IPS DF 6.9 (cell line): ENCODE measurements around the gene MIAT.

Experiments used
- DNase-seq: peaks from one replicate; pipeline ENCODE4 v3.0.0-alpha.2; 2013; ENCODE audit warnings: low read depth, low spot score
- H3K27ac ChIP-seq: one replicate; pipeline ENCODE4 v1.5.1; 2013; ENCODE audit warnings: low read length, control low read depth
- H3K27me3 ChIP-seq: 2 replicates; pipeline ENCODE4 v1.6.1; 2013; ENCODE audit warnings: mild to moderate bottlenecking, low read length; ENCODE audit not compliant: control insufficient read depth, insufficient read depth
- H3K36me3 ChIP-seq: 2 replicates; pipeline ENCODE4 v1.6.1; 2013; ENCODE audit warnings: low read length; ENCODE audit not compliant: control insufficient read depth, insufficient read depth
- H3K4me1 ChIP-seq: 2 replicates; pipeline ENCODE4 v1.6.1; 2013; ENCODE audit warnings: low read length; ENCODE audit not compliant: control insufficient read depth, insufficient read depth
- H3K4me3 ChIP-seq: 2 replicates; pipeline ENCODE4 v1.5.1; 2013; ENCODE audit warnings: mild to moderate bottlenecking, low read length
- H3K9me3 ChIP-seq: 2 replicates; pipeline ENCODE4 v1.6.1; 2013; ENCODE audit warnings: low read length, inconsistent platforms; ENCODE audit not compliant: control insufficient read depth, insufficient read depth
- WGBS: extraction: QIAGEN DNeasy Blood & Tissue Kit; methylation state at CpG from one replicate; pipeline ENCODE4 v1.1.7; 2013; ENCODE audit warnings: mixed read lengths, missing lambda C conversion rate; ENCODE audit not compliant: insufficient read length, insufficient coverage; 5-methylcytosine and 5-hydroxymethylcytosine counted together

Gene MIAT

DNA sequence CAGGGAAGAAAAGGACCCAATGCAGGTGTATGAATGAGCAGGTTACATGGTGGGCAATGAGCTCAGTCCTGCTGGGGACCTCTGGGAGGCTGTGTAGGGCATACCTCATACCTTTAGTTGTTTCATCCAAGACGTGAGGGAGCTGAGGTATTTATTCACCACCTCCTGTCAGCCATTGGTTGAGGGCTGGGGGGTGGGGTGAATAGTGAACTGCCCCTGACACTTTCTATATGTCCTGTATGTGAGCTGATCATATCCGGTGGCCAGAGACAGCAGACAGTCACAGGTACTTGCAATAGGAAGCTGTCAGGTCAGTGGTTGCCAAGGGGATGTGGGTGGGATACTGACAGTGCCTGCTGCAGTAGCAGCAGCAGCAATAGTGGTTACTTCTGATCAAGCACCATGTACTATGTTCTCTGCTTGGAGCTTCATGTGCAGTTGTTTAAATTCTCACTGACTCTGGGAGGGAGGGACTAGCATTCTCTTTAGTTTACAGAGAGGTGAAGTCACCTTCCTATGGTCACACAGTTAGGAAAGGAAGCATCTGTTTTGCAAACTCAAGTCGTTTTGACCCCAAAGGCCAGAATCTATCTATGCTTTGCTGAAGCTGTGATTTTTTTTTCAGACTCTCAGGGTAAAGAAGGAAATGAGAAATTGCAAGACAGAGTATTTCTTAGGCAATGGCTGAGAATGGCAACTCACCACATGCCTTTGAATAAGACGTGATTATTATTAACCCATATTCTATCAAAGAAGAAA is 54.0 kb downstream of the MIAT start:
- no CpG with 5 or more reads among the region's 4 CpGs for WGBS

DNA sequence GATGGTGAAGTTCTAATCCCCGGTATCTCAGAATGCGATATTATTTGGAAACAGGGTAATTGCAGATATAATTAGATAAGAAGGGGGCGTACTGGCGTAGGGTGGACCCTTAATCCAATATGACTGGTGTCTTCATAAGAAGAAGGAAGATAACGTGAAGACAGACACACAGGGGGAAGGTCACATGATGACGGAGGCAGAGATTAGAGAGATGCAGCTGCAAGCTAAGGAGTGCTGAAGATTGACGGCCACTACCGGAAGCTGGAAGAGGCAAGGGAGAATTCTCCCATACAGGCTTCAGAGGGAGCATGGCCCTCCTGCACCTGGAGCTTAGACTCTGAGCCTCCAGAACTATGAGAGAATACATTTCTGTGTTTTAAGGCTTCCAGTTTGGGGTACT is 54.8 kb downstream of the MIAT start:
- Histone ChIP-seq H3K4me3 (no peak overlapping the region), H3K27me3 (no peaks in the 10 kb centered on the region), H3K27ac (no peak overlapping the region), H3K4me1 (no peaks in the 10 kb centered on the region), H3K9me3 (no peaks in the 10 kb centered on the region), H3K36me3 (no peaks in the 10 kb centered on the region)
- no peak for DNase-seq
- WGBS, result no CpG with 5 or more reads among the region's 8 CpGs

More for the DNA sequence above, 54.0 kb downstream of the MIAT start:
- H3K27me3 ChIP-seq, result no peaks in the 10 kb centered on the region
- H3K27ac ChIP-seq, result no peak overlapping the region
- no peaks in the 10 kb centered on the region for H3K4me1 ChIP-seq
- no peak for DNase-seq
- H3K36me3 ChIP-seq, result no peaks in the 10 kb centered on the region
- H3K9me3 ChIP-seq, result no peaks in the 10 kb centered on the region
- no peak overlapping the region for H3K4me3 ChIP-seq

DNA sequence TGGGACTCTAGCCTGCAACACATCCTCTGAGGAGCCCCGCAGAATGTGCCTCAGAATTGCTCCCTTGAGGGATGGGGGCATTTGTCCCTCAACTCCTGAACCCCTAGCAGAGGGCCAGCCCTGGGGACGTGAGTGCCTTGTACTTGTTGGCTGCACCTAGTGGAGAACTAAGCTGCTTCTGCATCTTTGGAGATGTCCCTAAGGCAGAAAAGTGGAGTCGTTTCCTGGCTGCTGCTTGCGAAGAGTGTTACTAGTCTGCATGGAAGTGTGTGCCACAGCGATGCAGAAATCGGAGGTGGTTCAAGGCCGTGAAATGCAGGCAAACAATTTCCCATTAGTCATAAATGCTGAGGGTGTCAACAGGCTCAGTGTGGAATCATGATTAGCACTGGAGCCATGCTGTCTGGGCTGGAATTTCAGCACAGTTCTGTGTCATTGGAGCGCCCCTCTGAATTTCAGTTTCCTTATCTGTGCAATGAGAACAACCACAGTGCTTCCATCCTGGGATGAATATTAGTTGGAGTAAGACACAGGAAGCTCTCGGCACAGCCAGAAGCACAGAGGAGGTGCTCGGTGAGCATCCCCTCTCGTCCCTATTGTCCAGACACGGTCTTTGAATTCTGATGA is 56.5 kb downstream of the MIAT start:
- H3K4me1 ChIP-seq, result no peaks in the 10 kb centered on the region
- H3K4me3 ChIP-seq, result no peak overlapping the region
- no peak for DNase-seq
- no peaks in the 10 kb centered on the region for H3K36me3 ChIP-seq
- WGBS, result no CpG with 5 or more reads among the region's 12 CpGs
- no peaks in the 10 kb centered on the region for H3K9me3 ChIP-seq
- no peak overlapping the region for H3K27ac ChIP-seq
- no peaks in the 10 kb centered on the region for H3K27me3 ChIP-seq

DNA sequence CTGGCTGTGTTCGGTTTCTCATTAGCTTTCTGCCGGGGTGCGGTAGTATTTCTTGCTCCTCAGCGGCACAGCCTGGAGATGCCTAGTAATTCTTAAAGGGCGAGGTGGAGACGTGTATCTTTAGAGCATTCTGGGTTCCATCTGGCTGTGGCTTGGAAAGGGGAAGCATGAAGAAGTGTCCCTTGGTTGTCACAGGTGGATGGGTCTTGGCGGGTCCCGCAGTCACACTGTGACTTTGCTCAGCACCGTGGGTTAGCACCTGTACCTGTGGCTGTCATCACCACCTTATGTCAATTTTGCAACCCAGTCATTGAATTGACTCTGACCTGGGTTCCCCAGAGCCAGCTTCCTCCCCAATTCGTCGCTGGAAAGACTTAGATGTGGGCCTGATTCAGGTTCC is 57.6 kb downstream of the MIAT start:
- H3K36me3 ChIP-seq, result no peaks in the 10 kb centered on the region
- H3K27ac ChIP-seq, result no peak overlapping the region
- H3K4me3 ChIP-seq, result no peak overlapping the region
- no peaks in the 10 kb centered on the region for H3K27me3 ChIP-seq
- no peaks in the 10 kb centered on the region for H3K9me3 ChIP-seq
- WGBS, result no CpG with 5 or more reads among the region's 11 CpGs
- H3K4me1 ChIP-seq, result no peaks in the 10 kb centered on the region
- no peak for DNase-seq

DNA sequence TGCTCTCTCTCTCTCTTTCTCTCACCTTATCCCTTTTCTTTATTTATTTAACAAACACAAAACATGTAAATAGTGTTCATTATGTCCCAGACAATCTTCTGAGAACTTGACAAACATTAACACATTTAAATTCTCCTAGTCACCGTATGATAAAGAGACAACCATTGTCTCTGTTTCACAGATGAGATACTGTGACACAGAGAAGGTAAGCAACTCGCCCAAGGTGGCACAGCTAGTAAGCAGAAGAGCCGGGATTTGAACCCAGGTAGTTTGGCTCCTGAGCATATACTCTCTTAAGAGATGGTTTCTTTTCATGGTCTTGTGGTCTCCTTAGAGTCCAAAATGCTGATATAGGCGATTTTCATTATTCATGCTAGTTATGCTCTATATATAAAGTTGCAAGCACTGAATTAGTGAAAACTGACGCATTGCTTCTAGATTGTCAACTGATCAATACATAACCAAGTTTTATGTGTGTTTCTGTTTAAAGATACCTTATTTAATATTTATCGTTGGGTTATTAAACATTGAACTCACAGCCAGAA is 58.1 kb downstream of the MIAT start:
- WGBS, result no CpG with 5 or more reads among the region's 6 CpGs
- no peaks in the 10 kb centered on the region for H3K36me3 ChIP-seq
- no peaks in the 10 kb centered on the region for H3K27me3 ChIP-seq
- no peaks in the 10 kb centered on the region for H3K9me3 ChIP-seq
- no peak overlapping the region for H3K4me3 ChIP-seq
- H3K27ac ChIP-seq, result no peak overlapping the region
- no peaks in the 10 kb centered on the region for H3K4me1 ChIP-seq
- DNase-seq, result no peak

DNA sequence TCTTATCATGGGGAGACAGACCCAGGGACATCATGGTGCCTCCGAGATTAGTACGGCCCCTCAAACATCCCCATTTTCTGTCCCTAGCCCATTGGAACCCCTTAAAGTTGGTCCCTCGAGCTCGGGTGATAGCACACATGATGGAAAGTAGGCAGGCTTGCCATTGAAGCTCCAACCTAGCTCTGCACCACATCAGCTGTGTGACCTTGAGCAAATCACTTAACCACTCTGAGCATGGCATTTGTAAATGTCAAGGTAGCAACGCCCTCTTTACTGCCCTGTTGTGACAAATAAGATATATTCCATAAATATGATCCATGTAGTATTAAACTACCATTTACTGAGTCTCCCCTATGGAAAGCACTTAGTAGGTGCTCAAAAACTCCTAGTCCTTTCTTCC is 61.1 kb downstream of the MIAT start:
- H3K4me1 ChIP-seq, result no peaks in the 10 kb centered on the region
- H3K27ac ChIP-seq, result no peak overlapping the region
- no peaks in the 10 kb centered on the region for H3K9me3 ChIP-seq
- no peaks in the 10 kb centered on the region for H3K27me3 ChIP-seq
- no CpG with 5 or more reads among the region's 5 CpGs for WGBS
- H3K36me3 ChIP-seq, result no peaks in the 10 kb centered on the region
- DNase-seq, result no peak
- no peak overlapping the region for H3K4me3 ChIP-seq

DNA sequence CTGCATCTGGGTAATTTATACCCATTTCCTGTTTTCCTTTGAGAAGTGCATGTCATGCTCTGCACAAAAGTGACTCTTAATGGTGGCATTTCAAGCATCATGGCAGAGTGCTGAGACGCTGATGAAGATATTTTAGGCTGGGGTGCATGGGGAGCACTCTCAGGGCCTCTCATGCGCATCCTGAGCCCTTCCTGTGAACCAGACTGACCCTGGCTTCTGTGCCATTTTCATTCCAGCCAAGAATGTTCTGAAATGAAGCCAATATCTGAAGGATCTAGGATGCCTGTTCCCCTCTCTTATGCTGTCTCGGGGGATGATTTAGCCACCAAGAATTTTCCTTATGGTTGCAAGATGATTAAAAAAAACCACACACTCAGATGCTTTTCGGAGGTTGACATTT is 61.5 kb downstream of the MIAT start:
- Histone ChIP-seq H3K9me3 (no peaks in the 10 kb centered on the region), H3K4me1 (no peaks in the 10 kb centered on the region), H3K4me3 (no peak overlapping the region), H3K27me3 (no peaks in the 10 kb centered on the region), H3K36me3 (no peaks in the 10 kb centered on the region), H3K27ac (no peak overlapping the region)
- WGBS, result no CpG with 5 or more reads among the region's 4 CpGs
- no peak for DNase-seq

DNA sequence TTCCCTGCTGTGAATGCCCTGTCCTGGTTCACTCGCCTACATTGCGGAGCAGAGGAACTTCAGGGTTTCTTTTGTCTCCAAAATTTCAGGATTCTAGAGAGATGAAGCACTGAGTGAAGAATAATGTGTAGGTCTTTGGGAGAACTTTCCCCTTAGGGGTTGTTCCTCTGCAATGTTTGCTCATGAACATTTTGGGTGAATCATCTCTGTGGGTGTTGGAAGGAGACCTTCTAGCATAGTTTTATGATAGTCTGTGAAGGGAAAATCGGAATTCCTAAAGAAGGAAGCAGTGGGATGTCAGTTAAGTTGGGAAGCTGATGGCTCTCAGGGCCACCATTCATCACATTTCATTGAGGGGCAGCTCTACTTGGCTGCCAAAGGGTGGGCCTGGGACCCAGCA is 64.8 kb downstream of the MIAT start:
- DNase-seq, result no peak
- Histone ChIP-seq H3K4me1 (no peaks in the 10 kb centered on the region), H3K27ac (no peak overlapping the region), H3K36me3 (no peaks in the 10 kb centered on the region), H3K4me3 (no peak overlapping the region), H3K9me3 (no peaks in the 10 kb centered on the region), H3K27me3 (no peaks in the 10 kb centered on the region)
- no CpG with 5 or more reads among the region's 3 CpGs for WGBS

DNA sequence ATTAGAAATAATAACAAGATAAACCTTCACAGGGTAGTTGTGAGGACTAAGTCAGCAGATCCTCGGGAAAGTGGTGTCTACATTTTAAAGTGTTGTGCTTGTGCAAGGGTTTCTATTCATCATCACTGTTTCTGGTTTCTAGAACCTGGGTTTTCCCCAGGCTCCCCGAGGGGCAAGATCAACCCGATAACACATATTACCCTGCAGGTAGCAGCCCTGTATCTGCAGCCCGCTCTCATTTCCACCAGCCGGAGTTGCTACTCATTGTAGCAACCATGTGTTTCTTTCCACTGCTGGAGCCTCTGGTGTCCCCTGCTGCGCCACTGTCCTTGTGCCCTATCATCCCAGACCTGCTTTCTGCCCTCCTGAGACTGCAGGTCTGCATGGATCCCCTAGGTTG is 67.0 kb downstream of the MIAT start:
- Histone ChIP-seq H3K36me3 (no peaks in the 10 kb centered on the region), H3K4me3 (no peak overlapping the region), H3K9me3 (no peaks in the 10 kb centered on the region), H3K27ac (no peak overlapping the region), H3K27me3 (no peaks in the 10 kb centered on the region), H3K4me1 (no peaks in the 10 kb centered on the region)
- no peak for DNase-seq
- WGBS, result no CpG with 5 or more reads among the region's 6 CpGs

DNA sequence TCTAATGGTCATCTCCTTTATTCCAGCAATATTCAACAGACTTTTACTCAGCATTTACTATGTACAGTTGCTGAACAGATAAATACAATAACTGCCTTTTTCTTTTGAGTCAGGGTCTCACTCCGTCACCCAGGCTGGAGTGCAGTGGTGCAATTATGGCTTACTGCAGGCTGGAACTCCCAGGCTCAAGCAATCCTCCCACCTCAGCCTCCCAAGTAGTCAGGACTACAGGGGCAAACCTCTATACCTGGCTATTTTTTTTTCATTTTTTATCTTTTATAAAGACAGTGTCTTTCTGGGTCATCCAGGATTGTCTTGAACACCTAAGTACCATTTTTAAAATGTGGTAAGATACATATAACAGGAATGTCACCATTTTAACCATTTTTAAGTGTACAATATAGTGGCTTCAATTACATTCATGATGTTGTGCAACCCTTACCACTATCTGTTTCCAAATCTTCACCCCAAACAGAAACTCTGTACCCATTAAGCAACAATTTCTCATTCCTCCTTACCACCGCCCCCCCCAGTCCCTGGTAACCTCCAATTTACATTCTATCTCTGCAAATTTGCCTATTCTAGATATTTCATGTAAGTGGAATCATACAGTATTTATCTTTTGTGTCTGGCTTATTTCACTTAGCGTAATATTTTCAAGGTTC is 67.8 kb downstream of the MIAT start:
- no peak overlapping the region for H3K4me3 ChIP-seq
- WGBS, result no CpG with 5 or more reads among the region's 3 CpGs
- no peak overlapping the region for H3K27ac ChIP-seq
- no peaks in the 10 kb centered on the region for H3K27me3 ChIP-seq
- DNase-seq, result no peak
- H3K36me3 ChIP-seq, result no peaks in the 10 kb centered on the region
- no peaks in the 10 kb centered on the region for H3K4me1 ChIP-seq
- no peaks in the 10 kb centered on the region for H3K9me3 ChIP-seq
